Gastroesophageal sphincter (tissue), 3 donors: ENCODE measurements around the gene LIN37.

Experiments used
- EP300 ChIP-seq: sonication (generic); formaldehyde crosslinking; IDR thresholded peaks from one replicate; pipeline ENCODE4 v1.6.1; 2017; ENCODE audit warnings: antibody characterized with exemption, mild to moderate bottlenecking
- TF ChIP-seq, protein P1 (sequence below), 4 experiments: fragments of 200-600 bp in 2 of 4; fragments of 450-650 bp in 2 of 4; sonication (generic) in 1 of 4; IDR thresholded peaks; one replicate each; pipeline ENCODE4 v1.5.1; 2017 to 2019; ENCODE audit warnings: antibody characterized with exemption in 4 of 4, mild to moderate bottlenecking in 2 of 4, moderate library complexity in 2 of 4

DNA sequence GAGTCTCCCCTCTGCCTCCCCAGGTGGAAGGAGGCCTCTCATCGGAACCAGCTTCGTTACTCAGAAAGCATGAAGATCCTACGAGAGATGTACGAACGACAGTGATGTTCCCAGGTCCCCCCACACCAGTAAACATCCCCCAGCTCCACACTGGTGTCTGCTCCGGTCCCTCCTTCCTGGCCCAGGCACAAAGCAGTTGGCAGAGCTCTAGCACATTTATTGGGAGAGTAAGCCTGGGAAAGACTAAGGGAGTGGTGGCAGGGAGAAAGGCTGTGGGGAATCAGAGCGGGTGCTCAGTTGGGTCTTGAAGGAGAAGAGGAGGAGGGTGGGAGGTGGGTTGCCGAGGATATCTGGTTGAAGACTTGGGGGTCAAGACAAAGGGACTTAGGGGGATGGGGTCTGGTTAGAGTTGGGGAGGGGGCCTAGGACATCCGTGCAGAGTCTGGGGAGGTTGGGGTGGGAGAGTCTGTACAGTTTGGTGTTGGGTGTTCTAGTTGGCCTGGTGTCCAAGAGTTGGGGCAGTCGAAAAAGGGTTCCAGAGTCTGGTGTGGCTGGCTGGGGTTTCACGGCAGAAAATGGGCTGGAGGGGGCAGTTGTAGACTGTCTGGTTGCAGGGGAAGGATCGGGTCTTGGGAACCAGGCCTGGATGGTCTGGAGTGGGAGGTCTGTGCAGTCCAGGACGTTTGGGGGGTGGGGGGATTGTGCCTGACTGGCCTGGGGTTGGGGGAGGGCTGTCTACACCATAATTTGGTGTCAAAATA is 6.2 kb downstream of the LIN37 start:
- TF ChIP-seq, protein P1, sequence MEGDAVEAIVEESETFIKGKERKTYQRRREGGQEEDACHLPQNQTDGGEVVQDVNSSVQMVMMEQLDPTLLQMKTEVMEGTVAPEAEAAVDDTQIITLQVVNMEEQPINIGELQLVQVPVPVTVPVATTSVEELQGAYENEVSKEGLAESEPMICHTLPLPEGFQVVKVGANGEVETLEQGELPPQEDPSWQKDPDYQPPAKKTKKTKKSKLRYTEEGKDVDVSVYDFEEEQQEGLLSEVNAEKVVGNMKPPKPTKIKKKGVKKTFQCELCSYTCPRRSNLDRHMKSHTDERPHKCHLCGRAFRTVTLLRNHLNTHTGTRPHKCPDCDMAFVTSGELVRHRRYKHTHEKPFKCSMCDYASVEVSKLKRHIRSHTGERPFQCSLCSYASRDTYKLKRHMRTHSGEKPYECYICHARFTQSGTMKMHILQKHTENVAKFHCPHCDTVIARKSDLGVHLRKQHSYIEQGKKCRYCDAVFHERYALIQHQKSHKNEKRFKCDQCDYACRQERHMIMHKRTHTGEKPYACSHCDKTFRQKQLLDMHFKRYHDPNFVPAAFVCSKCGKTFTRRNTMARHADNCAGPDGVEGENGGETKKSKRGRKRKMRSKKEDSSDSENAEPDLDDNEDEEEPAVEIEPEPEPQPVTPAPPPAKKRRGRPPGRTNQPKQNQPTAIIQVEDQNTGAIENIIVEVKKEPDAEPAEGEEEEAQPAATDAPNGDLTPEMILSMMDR (IDR thresholded peaks at IDR 0.05), result no peak
- no peak for TF ChIP-seq EP300
